Gastrocnemius medialis (tissue), 4 donors: Measurements from ENCODE around the gene MED26. TPM values are rescaled to one million over a fixed set of nuclear protein-coding genes. Genes with fewer than 3 reads are reported as not detected.

ENCODE experiments used
- ATAC-seq, 2 donors: fragments of 150-250 bp; one replicate each; pipeline ENCODE4 v1.9.1; 2016
- DNase-seq, 2 donors: peaks; one replicate each; pipeline ENCODE4 v3.0.0-alpha.2; 2019
- H3K27ac ChIP-seq, 4 donors: fragments of 200-600 bp; sonication (generic); 1 replicate in 1 of 4; 2 replicates in 3 of 4; pipeline ENCODE4 v1.5.1; 2016 to 2018; ENCODE audit warnings: mild to moderate bottlenecking in 2 of 4, moderate library complexity in 1 of 4
- H3K27me3 ChIP-seq, 3 donors: fragments of 200-600 bp; sonication (generic) in 2 of 3; 1 replicate in 1 of 3; 2 replicates in 2 of 3; pipeline versions ENCODE4 v1.5.1 to v1.6.0; 2016 to 2019; ENCODE audit warnings: mild to moderate bottlenecking in 1 of 3, moderate library complexity in 1 of 3
- H3K36me3 ChIP-seq, 2 donors: fragments of 200-600 bp; sonication (generic) in 1 of 2; one replicate each; pipeline ENCODE4 v1.5.1; 2017 to 2018
- H3K4me1 ChIP-seq, 2 donors: fragments of 200-600 bp; sonication (generic) in 1 of 2; one replicate each; pipeline ENCODE4 v1.5.1; 2016 to 2017; ENCODE audit warnings: mild to moderate bottlenecking in 2 of 2
- H3K4me3 ChIP-seq, 4 donors: fragments of 200-600 bp; sonication (generic) in 3 of 4; 1 replicate in 1 of 4; 2 replicates in 3 of 4; pipeline ENCODE4 v1.5.1; 2016 to 2019; ENCODE audit warnings: mild to moderate bottlenecking in 2 of 4
- H3K9me3 ChIP-seq, 3 donors: fragments of 200-600 bp; sonication (generic) in 2 of 3; 1 replicate in 1 of 3; 2 replicates in 2 of 3; pipeline ENCODE4 v1.5.1; 2016 to 2019
- POLR2A ChIP-seq, 2 donors: fragments of 450-650 bp; IDR thresholded peaks; one replicate each; pipeline ENCODE4 v1.6.1; 2017; ENCODE audit warnings: antibody characterized with exemption in 2 of 2, mild to moderate bottlenecking in 2 of 2, moderate library complexity in 2 of 2
- in situ Hi-C, 4 donors: fragments of 200-750 bp; cut with MboI; loops; one replicate each; pipeline versions ENCODE4 v1.15.0 to v1.8.0; 2017; ENCODE audit warnings: low sequenced_read_pairs in 4 of 4
- intact Hi-C: fragments of 100-400 bp; cut with DNase I; formaldehyde crosslinking; loops from one replicate; pipeline ENCODE4 v1.15.1; 2023; ENCODE audit warnings: low total_unique reads
- total RNA-seq, 4 donors: library from RNA; depleted of rRNA; stranded (reverse); fragments of >200 nt; gene quantifications; one replicate each; pipeline versions ENCODE4 v1.1.0 to v1.2.3, GENCODE V29; 2016
- TF ChIP-seq, protein P1 (sequence below), 5 experiments: fragments of 450-650 bp in 3 of 5; fragments of 200-600 bp in 2 of 5; sonication (generic) in 2 of 5; IDR thresholded peaks in 4 of 5; conservative IDR thresholded peaks in 1 of 5; 1 replicate in 4 of 5; 2 replicates in 1 of 5; pipeline ENCODE4 v1.5.1; 2016 to 2019; ENCODE audit warnings: antibody characterized with exemption in 5 of 5, mild to moderate bottlenecking in 3 of 5, moderate library complexity in 3 of 5

The MED26 gene
- total RNA-seq, 4 donors from 2014 or later: 5.7 to 15.7 (median 9.4) TPM

DNA sequence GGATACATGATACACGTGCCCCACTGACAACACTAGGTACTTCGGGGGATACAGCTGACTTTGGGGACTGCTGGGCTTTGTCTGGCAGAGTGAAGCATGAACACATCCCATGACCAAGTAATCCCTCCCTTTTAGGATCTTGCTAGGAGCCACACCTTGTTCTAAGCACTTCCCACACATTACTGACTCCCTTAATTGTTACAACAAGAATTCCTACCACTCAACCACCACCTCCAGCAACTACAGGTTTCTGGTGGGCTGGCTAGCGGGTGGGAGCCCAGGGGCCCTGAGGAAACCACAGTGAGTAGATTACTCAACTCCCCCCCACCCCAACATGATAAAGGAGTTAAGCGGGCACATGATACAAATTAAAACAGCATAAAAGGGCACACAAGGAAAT, 48.6 kb downstream of the MED26 start:
- intact Hi-C loops (no loop called here), in situ Hi-C loops (no loop called here)
- DNase-seq (no peak), ATAC-seq (no peak)
- Histone ChIP-seq H3K4me1 (peaks cover 70 to 81% of the 10 kb centered on the region in 2 donors), H3K27ac (peak overlapping the region; percentile 94 to 97 (median 95)), H3K27me3 (no peaks in the 10 kb centered on the region), H3K9me3 (no peaks in the 10 kb centered on the region), H3K4me3 (no peak overlapping the region), H3K36me3 (peaks cover 0 to 17% of the 10 kb centered on the region in 2 donors)
- TF ChIP-seq, protein P1, sequence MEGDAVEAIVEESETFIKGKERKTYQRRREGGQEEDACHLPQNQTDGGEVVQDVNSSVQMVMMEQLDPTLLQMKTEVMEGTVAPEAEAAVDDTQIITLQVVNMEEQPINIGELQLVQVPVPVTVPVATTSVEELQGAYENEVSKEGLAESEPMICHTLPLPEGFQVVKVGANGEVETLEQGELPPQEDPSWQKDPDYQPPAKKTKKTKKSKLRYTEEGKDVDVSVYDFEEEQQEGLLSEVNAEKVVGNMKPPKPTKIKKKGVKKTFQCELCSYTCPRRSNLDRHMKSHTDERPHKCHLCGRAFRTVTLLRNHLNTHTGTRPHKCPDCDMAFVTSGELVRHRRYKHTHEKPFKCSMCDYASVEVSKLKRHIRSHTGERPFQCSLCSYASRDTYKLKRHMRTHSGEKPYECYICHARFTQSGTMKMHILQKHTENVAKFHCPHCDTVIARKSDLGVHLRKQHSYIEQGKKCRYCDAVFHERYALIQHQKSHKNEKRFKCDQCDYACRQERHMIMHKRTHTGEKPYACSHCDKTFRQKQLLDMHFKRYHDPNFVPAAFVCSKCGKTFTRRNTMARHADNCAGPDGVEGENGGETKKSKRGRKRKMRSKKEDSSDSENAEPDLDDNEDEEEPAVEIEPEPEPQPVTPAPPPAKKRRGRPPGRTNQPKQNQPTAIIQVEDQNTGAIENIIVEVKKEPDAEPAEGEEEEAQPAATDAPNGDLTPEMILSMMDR (IDR thresholded peaks at IDR 0.05 in 4 of 5, conservative IDR thresholded peaks at IDR 0.05 in 1 of 5): no peak
- TF ChIP-seq POLR2A (IDR thresholded peaks at IDR 0.05): no peak

DNA sequence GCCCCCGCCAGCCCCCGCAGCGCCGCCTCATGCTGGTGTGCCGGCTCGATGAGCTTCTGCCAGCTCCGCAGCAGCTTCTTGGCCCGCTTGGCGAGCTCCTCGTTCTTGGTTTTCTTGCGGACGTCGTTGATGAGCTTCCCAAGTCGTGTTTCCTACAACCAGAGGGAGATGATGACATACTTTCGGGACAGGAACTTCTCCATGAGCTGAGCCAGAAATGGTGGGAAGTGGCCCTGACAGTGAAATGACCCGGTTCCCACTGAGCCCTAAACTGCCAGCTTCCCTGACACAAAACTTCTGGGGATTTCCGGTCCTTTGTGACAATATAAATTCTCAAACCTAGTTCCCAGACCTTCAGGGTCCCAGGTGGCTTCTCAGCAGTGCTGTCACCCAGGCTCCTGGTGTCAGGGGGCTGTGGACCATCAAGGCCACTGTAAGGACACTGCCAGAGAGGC, 50.4 kb downstream of the MED26 start:
- DNase-seq: no peak

DNA sequence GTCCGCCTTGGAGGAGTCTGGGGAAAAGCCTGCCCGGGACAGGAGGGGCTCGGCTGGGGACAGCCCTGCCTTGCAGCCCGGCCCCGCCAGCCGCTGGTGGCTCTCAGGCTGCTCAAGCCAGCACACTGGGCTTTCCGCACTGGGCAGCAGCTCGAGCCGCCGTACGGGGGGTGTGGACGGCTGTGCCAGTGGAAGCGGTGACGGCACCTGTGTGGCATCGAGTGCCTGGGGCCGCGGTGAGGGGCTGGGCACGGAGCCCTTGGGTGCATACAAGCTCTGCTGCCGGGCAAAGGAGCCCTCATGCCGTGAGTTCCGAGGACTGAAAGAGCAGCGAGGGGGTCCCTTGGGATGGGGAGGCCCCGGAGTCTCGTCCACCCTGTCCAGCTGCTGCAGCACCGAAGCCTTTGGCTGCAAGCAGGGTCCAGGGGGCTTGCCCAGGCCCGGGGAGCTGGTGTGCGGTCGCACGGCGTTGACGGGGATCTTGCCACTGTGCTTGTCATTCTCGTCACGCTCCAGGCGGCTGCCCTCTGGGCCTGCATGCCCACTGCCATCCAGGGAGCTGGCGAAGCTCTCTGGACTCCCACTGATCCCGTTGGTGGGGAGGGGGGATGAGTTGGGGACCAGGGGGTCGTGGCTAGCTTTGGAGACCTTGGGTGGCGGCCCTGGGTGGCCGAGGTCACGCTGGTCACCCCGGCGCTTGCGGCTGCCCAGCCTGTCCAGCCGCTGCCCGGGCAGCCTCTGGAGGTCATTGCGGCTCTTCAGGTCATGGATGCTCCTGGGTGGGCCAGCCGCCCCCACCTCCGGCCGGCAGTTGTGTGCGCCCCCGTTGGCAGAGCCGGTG, 51.1 kb downstream of the MED26 start:
- peak overlapping the region; percentile 90 to 97 (median 95) for H3K27ac ChIP-seq
- peaks cover 0 to 17% of the 10 kb centered on the region in 2 donors for H3K36me3 ChIP-seq
- no peaks in the 10 kb centered on the region for H3K27me3 ChIP-seq
- no peak for TF ChIP-seq POLR2A (IDR thresholded peaks at IDR 0.05)
- TF ChIP-seq, protein P1 (IDR thresholded peaks at IDR 0.05 in 4 of 5, conservative IDR thresholded peaks at IDR 0.05 in 1 of 5): no peak
- H3K9me3 ChIP-seq: no peaks in the 10 kb centered on the region
- H3K4me3 ChIP-seq: no peak overlapping the region
- DNase-seq (no peak), ATAC-seq (no peak)
- H3K4me1 ChIP-seq: peaks cover 61 to 71% of the 10 kb centered on the region in 2 donors
- intact Hi-C loops (no loop called here), in situ Hi-C loops (no loop called here)

More for the DNA sequence above, 50.4 kb downstream of the MED26 start:
- no peak for ATAC-seq
- intact Hi-C loops: no loop called here
- no peaks in the 10 kb centered on the region for H3K9me3 ChIP-seq
- H3K36me3 ChIP-seq: peaks cover 0 to 17% of the 10 kb centered on the region in 2 donors
- no peak overlapping the region for H3K4me3 ChIP-seq
- H3K4me1 ChIP-seq: peaks cover 68 to 77% of the 10 kb centered on the region in 2 donors
- TF ChIP-seq, protein P1 (IDR thresholded peaks at IDR 0.05 in 4 of 5, conservative IDR thresholded peaks at IDR 0.05 in 1 of 5): no peak
- no peak for TF ChIP-seq POLR2A (IDR thresholded peaks at IDR 0.05)
- in situ Hi-C loops: no loop called here
- peak overlapping the region; percentile 90 to 97 (median 95) for H3K27ac ChIP-seq
- H3K27me3 ChIP-seq: no peaks in the 10 kb centered on the region

DNA sequence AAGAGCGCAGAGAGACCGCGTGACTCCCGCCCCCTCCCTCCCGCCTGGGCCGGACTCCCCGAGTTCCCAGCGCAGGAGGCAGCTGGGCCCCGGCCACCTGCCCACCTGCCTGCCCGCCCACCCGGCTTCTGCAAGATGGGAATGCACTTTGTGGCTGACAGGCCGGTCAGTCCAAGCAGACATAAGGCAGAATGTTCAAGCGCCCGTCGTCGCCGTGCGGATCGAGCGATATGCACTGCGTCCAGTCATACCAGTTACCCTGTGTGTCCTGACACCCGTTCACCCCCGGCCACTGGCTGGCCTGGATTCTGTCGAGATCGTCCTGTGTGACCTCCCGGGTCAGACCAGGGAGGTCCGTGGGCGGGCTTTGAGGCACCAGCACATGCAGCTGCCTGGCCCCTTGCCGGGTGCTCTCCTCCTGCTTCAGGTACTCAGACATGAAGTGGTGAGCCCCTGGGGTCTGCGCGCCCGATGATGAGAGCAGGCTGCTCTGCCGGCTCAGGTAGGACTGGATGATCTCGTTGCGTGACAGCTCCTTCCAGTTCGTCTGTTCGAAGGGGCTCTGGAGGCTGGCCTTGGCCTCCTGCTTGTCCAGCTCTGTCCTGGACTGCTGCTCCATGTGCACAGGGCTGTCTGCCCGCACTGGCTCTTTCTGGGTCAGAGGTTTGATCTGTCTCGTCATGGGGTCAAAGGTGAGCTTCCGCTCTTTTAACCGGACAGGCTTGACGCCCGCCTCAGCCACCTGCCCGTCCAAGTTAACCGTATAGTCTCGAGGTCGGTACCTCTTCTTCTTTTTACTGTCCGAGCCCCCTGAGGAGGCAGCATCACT, 51.9 kb downstream of the MED26 start:
- Histone ChIP-seq H3K36me3 (peaks cover 0 to 17% of the 10 kb centered on the region in 2 donors), H3K4me1 (peaks cover 60 to 69% of the 10 kb centered on the region in 2 donors), H3K9me3 (no peaks in the 10 kb centered on the region), H3K27me3 (no peaks in the 10 kb centered on the region), H3K4me3 (no peak overlapping the region), H3K27ac (peak overlapping the region; percentile 90 to 97 (median 95))
- intact Hi-C loops: no loop called here
- in situ Hi-C loops: no loop called here
- ATAC-seq (no peak), DNase-seq (no peak)
- TF ChIP-seq, protein P1 (IDR thresholded peaks at IDR 0.05 in 4 of 5, conservative IDR thresholded peaks at IDR 0.05 in 1 of 5): no peak
- no peak for TF ChIP-seq POLR2A (IDR thresholded peaks at IDR 0.05)
